ENCODE results near the gene MSLN.

MSLN gene

GRCh38 chr16:815861-816260 is 55.3 kb downstream of the MSLN start:
- ATAC-seq (ENCODE audit: low read depth) = no peak

GRCh38 chr16:817001-817906 is 56.7 kb downstream of the MSLN start:
- Histone ChIP-seq H3K27me3 (ENCODE audit: insufficient read depth, poor library complexity, severe bottlenecking) (peaks cover 33% of the 10 kb centered on the region), H3K36me3 (ENCODE audit: low read depth) (no peaks in the 10 kb centered on the region), H3K27ac (ENCODE audit: poor library complexity, severe bottlenecking) (no peak overlapping the region), H3K4me3 (ENCODE audit: severe bottlenecking) (no peak overlapping the region), H3K4me1 (ENCODE audit: insufficient read depth, poor library complexity, severe bottlenecking) (no peaks in the 10 kb centered on the region), H3K9me3 (ENCODE audit: severe bottlenecking) (no peaks in the 10 kb centered on the region)
- DNase-seq (ENCODE audit: low spot score) = no peak
- no peak for ATAC-seq (ENCODE audit: low read depth)
- no peak for TF ChIP-seq CTCF (IDR thresholded peaks at IDR 0.05; ENCODE audit: poor library complexity, severe bottlenecking)

More at GRCh38 chr16:815861-816260, 55.3 kb downstream of the MSLN start:
- Histone ChIP-seq H3K36me3 (ENCODE audit: low read depth) (no peaks in the 10 kb centered on the region), H3K4me3 (ENCODE audit: severe bottlenecking) (no peak overlapping the region), H3K27ac (ENCODE audit: poor library complexity, severe bottlenecking) (no peak overlapping the region), H3K4me1 (ENCODE audit: insufficient read depth, poor library complexity, severe bottlenecking) (no peaks in the 10 kb centered on the region), H3K27me3 (ENCODE audit: insufficient read depth, poor library complexity, severe bottlenecking) (peaks cover 40% of the 10 kb centered on the region), H3K9me3 (ENCODE audit: severe bottlenecking) (no peaks in the 10 kb centered on the region)
- DNase-seq (ENCODE audit: low spot score) = no peak
- TF ChIP-seq CTCF (IDR thresholded peaks at IDR 0.05; ENCODE audit: poor library complexity, severe bottlenecking) = no peak

- TF ChIP-seq CTCF (IDR thresholded peaks at IDR 0.05; ENCODE audit: poor library complexity, severe bottlenecking) = no peak
- Histone ChIP-seq H3K36me3 (ENCODE audit: low read depth) (no peaks in the 10 kb centered on the region), H3K27ac (ENCODE audit: poor library complexity, severe bottlenecking) (no peak overlapping the region), H3K9me3 (ENCODE audit: severe bottlenecking) (no peaks in the 10 kb centered on the region), H3K4me3 (ENCODE audit: severe bottlenecking) (no peak overlapping the region), H3K4me1 (ENCODE audit: insufficient read depth, poor library complexity, severe bottlenecking) (no peaks in the 10 kb centered on the region), H3K27me3 (ENCODE audit: insufficient read depth, poor library complexity, severe bottlenecking) (peaks cover 24% of the 10 kb centered on the region)
- no peak for ATAC-seq (ENCODE audit: low read depth)
- DNase-seq (ENCODE audit: low spot score) = no peak
Observed at GRCh38 chr16:818132-818531, 57.6 kb downstream of the MSLN start.
